Upper lobe of left lung (tissue), 6 donors: ENCODE data around the gene PRKAR2B. TPM values are rescaled to one million over a fixed set of nuclear protein-coding genes. Genes with fewer than 3 reads are reported as not detected.

ENCODE experiments used
- ATAC-seq, 2 donors: fragments of 200-7000 bp; cut with Tn5 transposase; one replicate each; pipeline ENCODE4 v1.9.1; 2022; ENCODE audit warnings: mild to moderate bottlenecking in 2 of 2, moderate library complexity in 2 of 2; ENCODE audit not compliant: low FRiP score in 2 of 2
- DNase-seq, 2 donors: peaks; one replicate each; pipeline ENCODE4 v3.0.0-alpha.2; 2019 to 2020
- H3K27ac ChIP-seq, 4 donors: fragments of 200-600 bp; sonication (generic); one replicate each; pipeline ENCODE4 v1.5.1; 2016 to 2019
- H3K27me3 ChIP-seq, 4 donors: fragments of 200-600 bp; sonication (generic); one replicate each; pipeline ENCODE4 v1.5.1; 2017 to 2019
- H3K36me3 ChIP-seq, 4 donors: fragments of 200-600 bp; sonication (generic); one replicate each; pipeline ENCODE4 v1.5.1; 2016 to 2019
- H3K4me1 ChIP-seq, 4 donors: fragments of 200-600 bp; sonication (generic); one replicate each; pipeline ENCODE4 v1.5.1; 2018 to 2019
- H3K4me3 ChIP-seq, 4 donors: fragments of 200-600 bp; sonication (generic); one replicate each; pipeline ENCODE4 v1.5.1; 2017 to 2019; ENCODE audit warnings: mild to moderate bottlenecking in 2 of 4, moderate library complexity in 1 of 4
- H3K9me3 ChIP-seq, 4 donors: fragments of 200-600 bp; sonication (generic); one replicate each; pipeline ENCODE4 v1.5.1; 2018 to 2019
- EP300 ChIP-seq, 4 donors: sonication (generic); formaldehyde crosslinking; IDR thresholded peaks; one replicate each; pipeline ENCODE4 v1.5.1; 2017; ENCODE audit warnings: antibody characterized with exemption in 4 of 4, control low read depth in 2 of 4
- POLR2A ChIP-seq, 4 donors: fragments of 450-650 bp; IDR thresholded peaks; one replicate each; pipeline ENCODE4 v1.5.1; 2016 to 2017; ENCODE audit warnings: antibody characterized with exemption in 4 of 4, mild to moderate bottlenecking in 2 of 4
- POLR2AphosphoS5 ChIP-seq, 2 donors: sonication (generic); formaldehyde crosslinking; IDR thresholded peaks; one replicate each; pipeline ENCODE4 v1.5.1; 2017; ENCODE audit warnings: antibody characterized with exemption in 2 of 2
- WGBS, 2 donors: methylation state at CpG; one replicate each; pipeline ENCODE4 v1.1.5; 2017 to 2018; 5-methylcytosine and 5-hydroxymethylcytosine counted together
- total RNA-seq, 6 donors: library from RNA; depleted of rRNA in 4 of 6; stranded (reverse); fragments of >200 nt in 4 of 6; gene quantifications; one replicate each; pipeline versions ENCODE4 v1.1.0 to v1.2.1, GENCODE V29; 2016 to 2021
- TF ChIP-seq, protein P1 (sequence below), 6 experiments: fragments of 450-650 bp in 4 of 6; fragments of 200-600 bp in 2 of 6; sonication (generic) in 2 of 6; IDR thresholded peaks; one replicate each; pipeline ENCODE4 v1.5.1; 2016 to 2019; ENCODE audit warnings: antibody characterized with exemption in 6 of 6
- donor health status: DM: no; HTN: no; CAD: no; lungs with moderate emphysema.
- donor health status: DM: no; HTN: yes; CAD: no; lungs with severe emphysema.

Gene PRKAR2B
- total RNA-seq, 6 donors from 2014 or later = 6.5 to 24.1 (median 9.8) TPM

DNA sequence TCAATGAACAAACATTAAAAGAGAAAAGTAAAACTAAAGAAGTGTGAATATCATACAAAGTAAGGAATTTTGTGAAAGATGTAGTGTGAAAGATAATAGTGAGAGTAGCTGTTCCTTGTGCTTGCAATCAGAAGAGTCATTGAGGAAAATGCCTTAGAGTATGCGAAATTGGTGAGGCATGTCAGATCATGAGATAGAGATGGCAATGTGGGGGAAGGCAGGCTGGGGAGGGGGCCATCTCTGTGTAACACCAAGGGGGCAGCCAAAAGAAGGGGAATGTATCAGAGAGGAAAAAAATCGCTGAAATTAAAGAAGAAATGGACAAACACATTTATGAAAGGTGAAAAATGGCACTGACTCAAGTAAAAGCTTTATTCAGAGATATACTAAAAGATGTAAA, 19.6 kb upstream of the PRKAR2B start:
- 92 to 94% methylated on average over 2 of the region's 2 CpGs for WGBS, 2 donors
- TF ChIP-seq EP300 (IDR thresholded peaks at IDR 0.05) = no peak
- TF ChIP-seq, protein P1, sequence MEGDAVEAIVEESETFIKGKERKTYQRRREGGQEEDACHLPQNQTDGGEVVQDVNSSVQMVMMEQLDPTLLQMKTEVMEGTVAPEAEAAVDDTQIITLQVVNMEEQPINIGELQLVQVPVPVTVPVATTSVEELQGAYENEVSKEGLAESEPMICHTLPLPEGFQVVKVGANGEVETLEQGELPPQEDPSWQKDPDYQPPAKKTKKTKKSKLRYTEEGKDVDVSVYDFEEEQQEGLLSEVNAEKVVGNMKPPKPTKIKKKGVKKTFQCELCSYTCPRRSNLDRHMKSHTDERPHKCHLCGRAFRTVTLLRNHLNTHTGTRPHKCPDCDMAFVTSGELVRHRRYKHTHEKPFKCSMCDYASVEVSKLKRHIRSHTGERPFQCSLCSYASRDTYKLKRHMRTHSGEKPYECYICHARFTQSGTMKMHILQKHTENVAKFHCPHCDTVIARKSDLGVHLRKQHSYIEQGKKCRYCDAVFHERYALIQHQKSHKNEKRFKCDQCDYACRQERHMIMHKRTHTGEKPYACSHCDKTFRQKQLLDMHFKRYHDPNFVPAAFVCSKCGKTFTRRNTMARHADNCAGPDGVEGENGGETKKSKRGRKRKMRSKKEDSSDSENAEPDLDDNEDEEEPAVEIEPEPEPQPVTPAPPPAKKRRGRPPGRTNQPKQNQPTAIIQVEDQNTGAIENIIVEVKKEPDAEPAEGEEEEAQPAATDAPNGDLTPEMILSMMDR (IDR thresholded peaks at IDR 0.05) = no peak
- TF ChIP-seq POLR2AphosphoS5 (IDR thresholded peaks at IDR 0.05) = no peak
- TF ChIP-seq POLR2A (IDR thresholded peaks at IDR 0.05) = no peak
- ATAC-seq (no peak), DNase-seq (no peak)
- Histone ChIP-seq H3K4me1 (no peaks in the 10 kb centered on the region), H3K9me3 (peaks cover 0 to 5% (median 0%) of the 10 kb centered on the region in 4 donors), H3K4me3 (no peak overlapping the region), H3K27me3 (no peaks in the 10 kb centered on the region), H3K36me3 (no peaks in the 10 kb centered on the region), H3K27ac (no peak overlapping the region)

GRCh38 chr7:107025449-107026103, 18.9 kb upstream of the PRKAR2B start:
- peaks cover 0 to 5% (median 0%) of the 10 kb centered on the region in 4 donors for H3K9me3 ChIP-seq
- DNase-seq = no peak
- no peak overlapping the region for H3K4me3 ChIP-seq
- no peaks in the 10 kb centered on the region for H3K27me3 ChIP-seq
- no peak overlapping the region for H3K27ac ChIP-seq
- no peaks in the 10 kb centered on the region for H3K4me1 ChIP-seq
- 88 to 91% methylated on average over 2 of the region's 2 CpGs for WGBS, 2 donors
- TF ChIP-seq POLR2AphosphoS5 (IDR thresholded peaks at IDR 0.05) = no peak
- TF ChIP-seq, protein P1 (IDR thresholded peaks at IDR 0.05) = no peak
- TF ChIP-seq POLR2A (IDR thresholded peaks at IDR 0.05) = no peak
- TF ChIP-seq EP300 (IDR thresholded peaks at IDR 0.05) = no peak
- no peak for ATAC-seq
- no peaks in the 10 kb centered on the region for H3K36me3 ChIP-seq

- Histone ChIP-seq H3K9me3 (peaks cover 0 to 5% (median 0%) of the 10 kb centered on the region in 4 donors), H3K4me1 (no peaks in the 10 kb centered on the region), H3K36me3 (no peaks in the 10 kb centered on the region), H3K27ac (no peak overlapping the region), H3K4me3 (no peak overlapping the region), H3K27me3 (no peaks in the 10 kb centered on the region)
- no peak for TF ChIP-seq POLR2AphosphoS5 (IDR thresholded peaks at IDR 0.05)
- no peak for ATAC-seq
- DNase-seq = no peak
- 90 to 93% methylated on average over 5 of the region's 5 CpGs for WGBS, 2 donors
Measured at GRCh38 chr7:107026166-107026565, 18.3 kb upstream of the PRKAR2B start.

- no peak for DNase-seq
- Histone ChIP-seq H3K4me1 (no peaks in the 10 kb centered on the region), H3K9me3 (peaks cover 0 to 5% (median 0%) of the 10 kb centered on the region in 4 donors), H3K27ac (peak overlapping the region in 1 of 4 donors; percentile 8), H3K4me3 (no peak overlapping the region), H3K36me3 (no peaks in the 10 kb centered on the region), H3K27me3 (no peaks in the 10 kb centered on the region)
- TF ChIP-seq POLR2A (IDR thresholded peaks at IDR 0.05) (no peak), EP300 (IDR thresholded peaks at IDR 0.05) (no peak), POLR2AphosphoS5 (IDR thresholded peaks at IDR 0.05) (no peak)
- TF ChIP-seq, protein P1 (IDR thresholded peaks at IDR 0.05) = no peak
- WGBS, 2 donors = 70 to 90% methylated on average over 2 of the region's 2 CpGs
- peak in 1 of 2 donors; percentile 71 for ATAC-seq
Measured at GRCh38 chr7:107027208-107027607, 17.3 kb upstream of the PRKAR2B start.

DNA sequence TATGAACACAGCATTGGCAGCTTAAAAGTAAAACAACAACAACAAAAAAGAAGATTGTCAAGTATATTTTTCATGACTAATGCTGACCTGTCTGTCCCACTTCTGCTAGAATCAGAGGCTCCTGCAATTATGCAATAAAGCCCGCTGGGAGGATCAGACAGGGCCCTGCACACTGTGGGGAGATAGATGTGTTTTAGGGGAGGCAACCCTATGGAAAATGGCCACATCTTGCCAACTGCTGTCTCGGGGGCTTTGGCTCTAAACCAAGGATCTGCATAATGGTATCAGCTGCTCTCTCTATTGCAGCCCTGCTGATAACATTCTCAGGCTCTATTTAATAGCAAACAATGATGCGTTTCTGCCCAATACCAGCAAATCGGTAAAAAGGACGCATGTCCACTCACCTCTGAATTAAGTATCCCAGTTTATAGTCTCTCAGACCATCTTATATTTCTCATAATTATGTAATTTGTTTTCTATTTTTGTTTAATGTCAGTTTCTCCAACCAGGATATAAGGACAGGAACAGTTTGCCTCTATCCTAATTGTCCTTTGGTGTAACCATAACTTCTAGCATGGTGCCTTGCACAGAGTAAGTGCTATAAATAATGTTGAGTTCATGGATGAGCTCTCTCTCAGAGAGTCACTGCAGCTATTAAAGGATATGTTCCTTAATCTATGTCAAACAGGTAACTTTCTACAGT, 15.3 kb upstream of the PRKAR2B start:
- ATAC-seq (no peak), DNase-seq (no peak)
- no peaks in the 10 kb centered on the region for H3K36me3 ChIP-seq
- no peak overlapping the region for H3K27ac ChIP-seq
- no peaks in the 10 kb centered on the region for H3K4me1 ChIP-seq
- H3K9me3 ChIP-seq = no peaks in the 10 kb centered on the region
- TF ChIP-seq POLR2A (IDR thresholded peaks at IDR 0.05) (no peak), EP300 (IDR thresholded peaks at IDR 0.05) (no peak), POLR2AphosphoS5 (IDR thresholded peaks at IDR 0.05) (no peak)
- TF ChIP-seq, protein P1 (IDR thresholded peaks at IDR 0.05) = no peak
- H3K4me3 ChIP-seq = no peak overlapping the region
- H3K27me3 ChIP-seq = no peaks in the 10 kb centered on the region
- 75 to 77% methylated on average over 5 of the region's 5 CpGs for WGBS, 2 donors
